HFFc6 (cell line): ENCODE data around the gene ZNF205. TPM values are rescaled to one million over a fixed set of nuclear protein-coding genes. Genes with fewer than 3 reads are reported as not detected.
A peak's percentile ranks its signal among the peaks of the same experiment; 100 is the strongest.

ENCODE experiments used
- DNase-seq: peaks from one replicate; pipeline ENCODE4 v3.0.0-alpha.2; 2018
- H3K27ac Mint-ChIP-seq: 2 replicates; pipeline ENCODE4 v1.8.0; 2020; ENCODE audit warnings: mild to moderate bottlenecking, mixed read lengths
- H3K27me3 Mint-ChIP-seq: 2 replicates; pipeline ENCODE4 v1.8.0; 2021; ENCODE audit warnings: mild to moderate bottlenecking, moderate library complexity, mixed read lengths; ENCODE audit not compliant: insufficient read depth
- H3K36me3 Mint-ChIP-seq: 2 replicates; pipeline ENCODE4 v1.8.0; 2021; ENCODE audit warnings: low read depth, mixed read lengths
- H3K4me1 Mint-ChIP-seq: 2 replicates; pipeline ENCODE4 v1.8.0; 2020; ENCODE audit warnings: low read depth, mixed read lengths
- H3K4me3 Mint-ChIP-seq: 2 replicates; pipeline ENCODE4 v1.8.0; 2020; ENCODE audit warnings: mild to moderate bottlenecking, moderate library complexity, mixed read lengths
- H3K9me3 Mint-ChIP-seq: 2 replicates; pipeline ENCODE4 v1.8.0; 2020; ENCODE audit warnings: mild to moderate bottlenecking, mixed read lengths
- total RNA-seq, 6 experiments: library from RNA; stranded (reverse); fragmentation: NEBNext Ultra II Directional; extraction: Animal tissue kit (Norgen Biotek cat#: 25700); gene quantifications; 2 replicates in 1 of 6; 3 replicates in 5 of 6; pipeline ENCODE4 v1.2.3, GENCODE V29; 2021
- TF ChIP-seq, protein P1 (sequence below): fragments of 200-600 bp; sonication (generic); IDR thresholded peaks from 2 replicates; pipeline ENCODE4 v1.5.0; 2021; ENCODE audit warnings: antibody characterized with exemption, mild to moderate bottlenecking

ZNF205 gene
- total RNA-seq, 6 experiments from 2014 or later = 7.6 to 10.2 (median 9.5) TPM

DNA sequence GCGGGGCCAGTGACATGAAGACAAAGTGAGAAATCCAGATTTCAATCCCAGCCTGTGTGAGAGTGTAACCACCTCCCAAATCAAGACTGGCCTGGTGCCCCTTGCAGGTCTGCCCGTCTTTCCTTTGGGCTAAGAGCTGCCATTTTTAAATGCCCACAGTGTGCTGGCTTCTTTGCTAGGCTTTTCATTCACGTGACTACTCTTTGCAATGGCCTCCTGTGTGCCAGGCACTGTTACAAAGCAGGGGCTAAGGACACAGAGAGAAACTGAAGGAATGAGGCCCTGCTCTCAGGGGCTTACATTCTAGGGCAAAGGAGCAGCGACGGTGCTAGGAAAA lies 13.0 kb upstream of the ZNF205 start:
- no peak overlapping the region for H3K4me3 Mint-ChIP-seq
- no peak overlapping the region for H3K27ac Mint-ChIP-seq

GRCh38 chr16:3099732-3100499 lies 12.5 kb upstream of the ZNF205 start:
- peak overlapping the region; percentile 72 for H3K4me3 Mint-ChIP-seq
- peaks cover 24% of the 10 kb centered on the region for H3K4me1 Mint-ChIP-seq
- no peaks in the 10 kb centered on the region for H3K9me3 Mint-ChIP-seq
- peak; percentile 64 for DNase-seq
- H3K27me3 Mint-ChIP-seq = peaks cover 18% of the 10 kb centered on the region
- no peaks in the 10 kb centered on the region for H3K36me3 Mint-ChIP-seq
- TF ChIP-seq, protein P1, sequence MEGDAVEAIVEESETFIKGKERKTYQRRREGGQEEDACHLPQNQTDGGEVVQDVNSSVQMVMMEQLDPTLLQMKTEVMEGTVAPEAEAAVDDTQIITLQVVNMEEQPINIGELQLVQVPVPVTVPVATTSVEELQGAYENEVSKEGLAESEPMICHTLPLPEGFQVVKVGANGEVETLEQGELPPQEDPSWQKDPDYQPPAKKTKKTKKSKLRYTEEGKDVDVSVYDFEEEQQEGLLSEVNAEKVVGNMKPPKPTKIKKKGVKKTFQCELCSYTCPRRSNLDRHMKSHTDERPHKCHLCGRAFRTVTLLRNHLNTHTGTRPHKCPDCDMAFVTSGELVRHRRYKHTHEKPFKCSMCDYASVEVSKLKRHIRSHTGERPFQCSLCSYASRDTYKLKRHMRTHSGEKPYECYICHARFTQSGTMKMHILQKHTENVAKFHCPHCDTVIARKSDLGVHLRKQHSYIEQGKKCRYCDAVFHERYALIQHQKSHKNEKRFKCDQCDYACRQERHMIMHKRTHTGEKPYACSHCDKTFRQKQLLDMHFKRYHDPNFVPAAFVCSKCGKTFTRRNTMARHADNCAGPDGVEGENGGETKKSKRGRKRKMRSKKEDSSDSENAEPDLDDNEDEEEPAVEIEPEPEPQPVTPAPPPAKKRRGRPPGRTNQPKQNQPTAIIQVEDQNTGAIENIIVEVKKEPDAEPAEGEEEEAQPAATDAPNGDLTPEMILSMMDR = no peak
- H3K27ac Mint-ChIP-seq = no peak overlapping the region

More for the DNA sequence above, 13.0 kb upstream of the ZNF205 start:
- TF ChIP-seq, protein P1 = no peak
- no peak for DNase-seq
- Mint-ChIP-seq H3K4me1 (peaks cover 24% of the 10 kb centered on the region), H3K27me3 (peaks cover 18% of the 10 kb centered on the region), H3K36me3 (no peaks in the 10 kb centered on the region), H3K9me3 (no peaks in the 10 kb centered on the region)

DNA sequence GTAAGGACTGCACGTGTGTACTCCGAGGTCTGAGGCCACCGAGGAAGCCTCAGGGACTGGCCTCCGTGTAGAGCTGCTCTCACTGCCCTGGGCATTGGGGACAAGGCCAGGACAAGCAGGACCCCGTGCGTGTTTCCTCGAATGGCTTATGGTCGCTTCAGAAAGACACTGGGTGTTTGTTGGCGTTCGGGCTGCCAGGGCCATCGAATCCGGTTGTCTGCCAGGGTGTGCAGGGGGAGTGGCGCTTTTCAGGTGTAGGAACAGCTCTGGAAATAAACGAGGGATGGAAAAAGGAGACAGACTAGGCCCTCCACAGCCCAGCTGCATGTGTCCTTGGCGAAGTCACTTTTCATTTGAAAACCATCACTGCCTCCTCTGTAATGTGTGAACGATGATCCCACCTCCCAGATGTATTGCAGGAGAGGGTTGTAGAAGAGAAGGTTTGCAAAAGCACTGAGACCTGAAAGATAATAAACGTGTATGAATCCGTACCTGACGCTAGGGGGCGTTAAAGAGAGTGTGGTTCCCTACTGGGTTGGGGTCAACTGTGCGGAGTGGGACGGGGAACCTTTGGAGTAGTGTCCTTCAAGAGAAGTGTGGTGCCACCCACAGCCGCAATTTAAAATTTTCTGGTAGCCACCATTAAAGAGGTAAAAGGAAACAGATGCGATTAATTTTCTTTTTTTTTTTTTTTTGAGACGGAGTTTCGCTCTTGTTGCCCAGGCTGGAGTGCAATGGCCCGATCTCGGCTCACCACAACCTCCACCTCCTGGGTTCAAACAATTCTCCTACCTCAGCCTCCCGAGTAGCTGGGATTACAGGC lies 11.2 kb upstream of the ZNF205 start:
- peaks cover 30% of the 10 kb centered on the region for H3K4me1 Mint-ChIP-seq
- H3K27me3 Mint-ChIP-seq = peaks cover 18% of the 10 kb centered on the region
- DNase-seq = peak; percentile 9
- no peaks in the 10 kb centered on the region for H3K9me3 Mint-ChIP-seq
- no peaks in the 10 kb centered on the region for H3K36me3 Mint-ChIP-seq
- H3K27ac Mint-ChIP-seq = no peak overlapping the region
- peak overlapping the region; percentile 52; the same call in 1 of the 2 replicates for H3K4me3 Mint-ChIP-seq
- TF ChIP-seq, protein P1 = peak; percentile 82

DNA sequence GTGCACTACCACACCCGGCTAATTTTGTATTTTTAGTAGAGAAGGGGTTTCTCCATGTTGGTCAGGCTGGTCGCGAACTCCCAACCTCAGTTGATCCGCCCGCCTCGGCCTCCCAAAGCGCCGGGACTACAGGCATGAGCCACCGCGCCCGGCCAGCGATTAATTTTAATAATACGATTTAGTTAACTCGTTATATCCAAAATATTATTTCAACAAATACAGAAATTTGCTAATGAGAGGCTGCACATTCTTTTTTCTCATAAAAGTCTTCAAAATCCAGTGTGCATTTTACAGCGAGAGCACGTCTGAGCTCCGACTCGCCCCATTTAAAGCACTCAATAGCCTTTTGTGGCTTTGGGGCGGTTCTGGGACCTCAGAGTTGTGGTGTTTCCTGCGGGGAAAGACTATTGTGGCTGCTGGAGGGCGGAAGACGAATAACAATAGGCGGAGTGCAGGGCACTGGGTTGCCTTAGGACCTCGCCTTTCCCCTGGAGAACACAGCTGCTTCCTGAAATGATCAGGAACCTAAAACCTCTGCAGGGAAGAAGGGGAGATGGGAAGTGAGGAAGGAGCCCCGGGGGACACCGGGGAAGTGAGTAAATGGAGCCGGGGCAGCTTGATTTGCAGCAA lies 10.4 kb upstream of the ZNF205 start:
- H3K27ac Mint-ChIP-seq = no peak overlapping the region
- H3K9me3 Mint-ChIP-seq = no peaks in the 10 kb centered on the region
- H3K4me3 Mint-ChIP-seq = peak overlapping the region; percentile 52; the same call in 1 of the 2 replicates
- H3K36me3 Mint-ChIP-seq = no peaks in the 10 kb centered on the region
- peaks cover 30% of the 10 kb centered on the region for H3K4me1 Mint-ChIP-seq
- TF ChIP-seq, protein P1 = no peak
- DNase-seq = no peak
- peaks cover 18% of the 10 kb centered on the region for H3K27me3 Mint-ChIP-seq

DNA sequence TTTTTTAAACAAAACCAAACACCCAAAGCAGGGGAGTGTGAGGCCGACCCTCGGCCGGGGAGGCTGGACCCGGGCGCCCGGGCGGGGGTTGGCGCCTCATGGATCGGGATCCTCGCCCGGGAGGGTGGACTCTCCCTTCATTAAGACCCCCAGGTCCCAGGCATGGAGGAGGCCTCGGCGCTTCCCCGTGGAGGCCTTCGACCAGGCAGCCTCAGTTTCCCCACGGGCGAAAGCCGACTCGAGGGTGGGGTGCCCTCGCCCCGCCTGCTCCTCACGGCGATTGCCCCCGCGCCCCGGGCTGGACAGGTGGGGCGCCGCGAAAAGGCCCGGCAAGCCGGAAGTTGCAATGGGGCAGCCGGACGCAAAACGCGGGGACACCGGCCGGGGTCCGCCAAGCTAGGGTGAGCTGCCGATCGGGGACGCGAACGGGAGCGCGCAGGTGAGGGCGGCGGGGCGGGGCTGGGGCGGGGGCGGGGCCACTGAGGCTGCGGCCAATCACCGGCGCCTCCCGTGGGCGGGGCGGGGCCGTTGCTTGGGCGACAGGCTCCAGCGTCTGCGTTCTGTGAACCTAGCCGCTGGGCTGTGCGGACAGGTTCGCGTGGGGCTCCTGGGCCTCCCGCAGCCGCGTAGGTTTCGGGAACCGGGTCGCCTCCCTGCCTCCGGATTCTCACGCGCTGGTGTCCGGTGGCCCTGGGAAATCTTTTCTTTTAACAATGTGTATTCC lies 6.0 kb upstream of the ZNF205 start:
- H3K4me3 Mint-ChIP-seq = peak overlapping the region; percentile 93
- H3K9me3 Mint-ChIP-seq = no peaks in the 10 kb centered on the region
- H3K27ac Mint-ChIP-seq = peak overlapping the region; percentile 64; the same call in 1 of the 2 replicates
- peaks cover 16% of the 10 kb centered on the region for H3K4me1 Mint-ChIP-seq
- TF ChIP-seq, protein P1 = no peak
- no peaks in the 10 kb centered on the region for H3K36me3 Mint-ChIP-seq
- peak; percentile 83 for DNase-seq
- H3K27me3 Mint-ChIP-seq = no peaks in the 10 kb centered on the region
